GM08714 (cell line): ENCODE results near the gene SPPL2B.
"Not testable (repeated sequence)": the region's sequence is repeated elsewhere in the genome, so short reads cannot be mapped to it uniquely, and the experiment has no call there.

ENCODE experiments used
- H3K4me3 ChIP-seq: fragments of 200-500 bp; sonication (Bioruptor generic); 2 replicates; pipeline ENCODE4 v1.5.1; 2014; ENCODE audit warnings: mild to moderate bottlenecking, low read length, inconsistent platforms
- ZNF274 ChIP-seq: IDR thresholded peaks from 2 replicates; pipeline ENCODE4 v1.6.1; 2012; ENCODE audit warnings: mild to moderate bottlenecking, low read depth, low read length

Gene SPPL2B

GRCh38 chr19:2343289-2343982 lies 15.0 kb downstream of the SPPL2B start:
- TF ChIP-seq ZNF274: no peak
- H3K4me3 ChIP-seq: no peak overlapping the region

DNA sequence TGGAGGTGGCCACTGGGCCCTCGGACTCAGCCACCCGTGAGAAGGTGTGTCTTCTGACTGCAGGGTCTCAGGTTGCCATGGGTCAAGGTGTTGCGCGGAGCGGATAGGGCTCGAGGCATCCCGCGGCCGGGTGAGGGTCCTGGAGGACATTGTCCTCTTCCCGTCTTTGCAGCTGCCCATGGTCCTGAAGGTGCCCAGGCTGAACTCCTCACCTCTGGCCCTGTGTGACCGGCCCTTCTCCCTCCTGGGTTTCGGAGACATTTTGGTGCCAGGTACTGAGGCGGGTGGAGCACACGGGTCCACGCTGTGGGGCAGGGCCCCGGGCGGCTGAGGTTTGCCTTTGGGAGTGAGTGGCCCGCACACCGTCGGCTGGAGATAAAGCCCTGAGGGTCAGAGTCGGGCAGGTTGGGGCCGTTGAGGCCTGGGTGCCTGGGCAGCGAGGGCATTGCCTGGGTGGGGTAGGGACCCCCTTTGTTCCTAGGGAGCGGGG lies 15.9 kb downstream of the SPPL2B start:
- no peak overlapping the region for H3K4me3 ChIP-seq
- no peak for TF ChIP-seq ZNF274

GRCh38 chr19:2345076-2345475 lies 16.6 kb downstream of the SPPL2B start:
- TF ChIP-seq ZNF274: no peak

GRCh38 chr19:2345794-2346663 lies 17.5 kb downstream of the SPPL2B start:
- no peak overlapping the region for H3K4me3 ChIP-seq
- no peak for TF ChIP-seq ZNF274

More at GRCh38 chr19:2345076-2345475, 16.6 kb downstream of the SPPL2B start:
- H3K4me3 ChIP-seq: no peak overlapping the region

GRCh38 chr19:2349818-2350217 lies 21.3 kb downstream of the SPPL2B start:
- H3K4me3 ChIP-seq: not testable (repeated sequence)

- no peak overlapping the region for H3K4me3 ChIP-seq
- TF ChIP-seq ZNF274: no peak
Observed at GRCh38 chr19:2350656-2351055, 22.2 kb downstream of the SPPL2B start.

DNA sequence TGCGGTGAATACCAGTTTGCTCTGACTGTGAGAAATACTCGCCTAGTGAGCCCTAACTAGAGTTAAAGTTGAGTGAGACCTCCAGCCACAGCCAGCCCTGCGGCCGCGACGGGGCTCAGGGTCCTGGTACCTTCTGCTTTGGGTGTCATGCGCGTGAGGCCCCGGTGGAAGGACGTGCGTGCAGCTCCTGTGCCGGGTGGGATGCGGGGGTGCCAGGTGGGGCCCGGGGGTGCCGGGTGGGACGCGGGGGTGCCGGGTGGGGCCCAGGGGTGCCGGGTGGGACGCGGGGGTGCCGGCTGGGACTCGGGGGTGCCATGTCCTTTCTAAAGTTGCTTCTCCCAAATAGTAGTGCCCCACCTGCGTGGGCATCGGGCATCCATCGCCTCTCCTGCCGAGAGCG lies 23.1 kb downstream of the SPPL2B start:
- H3K4me3 ChIP-seq: no peak overlapping the region
- no peak for TF ChIP-seq ZNF274

DNA sequence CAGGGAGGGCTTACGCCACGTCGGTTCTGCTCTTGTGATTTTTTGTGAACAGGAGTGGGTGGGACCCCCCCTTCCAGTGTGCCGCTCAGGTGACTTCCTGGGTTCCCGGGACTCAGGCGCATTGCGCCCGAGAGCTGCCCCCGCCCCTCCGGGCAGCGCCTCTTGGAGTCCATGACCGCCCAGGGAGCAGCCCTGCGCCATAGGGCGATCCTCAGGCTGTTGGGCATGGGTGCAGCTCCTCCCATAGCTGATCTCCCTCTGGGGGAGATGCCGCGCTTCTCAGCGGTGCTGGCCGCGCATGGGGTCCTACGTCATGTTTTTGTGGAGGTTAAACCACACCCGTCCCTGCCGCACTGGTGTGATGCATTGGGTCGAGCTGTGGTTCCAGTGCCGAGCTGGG lies 23.6 kb downstream of the SPPL2B start:
- no peak for TF ChIP-seq ZNF274

GRCh38 chr19:2353159-2353886 lies 24.8 kb downstream of the SPPL2B start:
- no peak for TF ChIP-seq ZNF274
- no peak overlapping the region for H3K4me3 ChIP-seq

More for the DNA sequence above, 23.6 kb downstream of the SPPL2B start:
- H3K4me3 ChIP-seq: no peak overlapping the region

DNA sequence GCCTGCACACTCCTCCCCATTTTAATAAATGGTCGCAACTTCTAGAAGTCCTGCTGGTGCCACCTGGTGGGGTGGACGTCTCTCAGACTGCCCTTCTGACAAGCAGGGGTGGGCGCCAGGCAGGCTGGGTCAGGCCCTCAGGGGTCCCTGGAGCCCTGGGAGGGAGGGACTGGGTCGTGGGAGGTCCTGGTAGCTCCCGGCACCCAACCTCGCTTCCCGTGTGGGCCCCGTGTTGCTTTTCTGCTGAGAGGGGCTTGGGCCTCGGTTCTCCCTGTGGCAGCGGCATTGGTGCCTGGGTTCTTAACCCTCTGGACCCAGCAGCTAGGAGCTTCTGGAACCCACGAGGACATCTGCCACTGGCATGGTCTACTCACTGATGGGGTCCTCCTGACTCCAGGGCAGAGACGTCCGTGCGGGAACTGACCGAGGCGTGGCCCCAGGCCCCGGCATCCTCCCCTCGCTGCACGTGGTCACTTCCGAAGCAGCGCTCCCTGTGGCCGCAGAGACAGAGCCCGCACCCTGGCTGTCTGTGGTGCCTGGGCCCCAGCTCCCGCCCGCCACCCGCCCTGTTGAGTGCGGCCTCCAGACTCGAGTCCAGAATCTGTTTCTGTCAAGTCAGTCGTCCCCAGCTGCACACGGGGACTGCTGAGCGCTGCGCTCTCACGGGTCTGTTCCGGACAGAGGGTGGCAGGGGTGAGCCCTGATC lies 25.6 kb downstream of the SPPL2B start:
- no peak for TF ChIP-seq ZNF274
- H3K4me3 ChIP-seq: no peak overlapping the region

DNA sequence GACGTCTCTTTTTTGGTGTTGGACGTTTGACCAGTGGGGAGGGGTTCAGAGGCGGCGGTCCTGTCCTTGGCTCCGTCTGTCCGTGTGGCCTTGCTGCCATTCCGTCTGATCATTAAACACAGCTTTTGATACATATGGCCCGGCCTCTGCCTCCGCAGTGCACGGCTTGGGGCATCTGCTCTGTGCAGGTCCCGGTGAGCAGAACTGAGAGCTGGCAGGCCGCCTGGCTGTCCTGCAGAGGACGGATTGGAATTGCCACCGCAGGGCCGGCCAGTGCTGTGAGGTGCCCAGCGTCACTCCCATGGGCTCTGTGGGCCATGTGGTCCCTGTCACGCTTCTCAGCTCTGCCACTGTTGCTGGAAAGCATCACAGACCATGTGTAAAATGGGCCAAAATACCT lies 26.2 kb downstream of the SPPL2B start:
- no peak for TF ChIP-seq ZNF274
- no peak overlapping the region for H3K4me3 ChIP-seq

GRCh38 chr19:2355168-2356035 lies 26.9 kb downstream of the SPPL2B start:
- no peak for TF ChIP-seq ZNF274
- H3K4me3 ChIP-seq: no peak overlapping the region
